Neural cell (in vitro differentiated cells): ENCODE results near the gene SPTBN1. TPM values are rescaled to one million over a fixed set of nuclear protein-coding genes. Genes with fewer than 3 reads are reported as not detected.

Experiments used
- H2AFZ ChIP-seq: fragments of 200-600, 300-800 bp; sonication (generic), shearing (Covaris generic); 2 replicates; pipeline ENCODE4 v1.6.0; 2014; ENCODE audit warnings: low read depth, mild to moderate bottlenecking, antibody characterized with exemption, low read length, moderate library complexity
- H3F3A ChIP-seq: fragments of 200-600 bp; shearing (Covaris generic); 2 replicates; pipeline ENCODE4 v1.6.1; 2016; ENCODE audit warnings: mild to moderate bottlenecking, moderate library complexity, mixed read lengths, antibody characterized with exemption, low read length; ENCODE audit not compliant: insufficient read depth, poor library complexity, severe bottlenecking
- H3K27ac ChIP-seq: fragments of 200-600, 300-800 bp; sonication (generic), shearing (Covaris generic); 2 replicates; pipeline ENCODE4 v1.5.1; 2014; ENCODE audit warnings: mild to moderate bottlenecking, low read length, moderate library complexity
- H3K27me3 ChIP-seq: fragments of 300-800, 200-600 bp; sonication (generic), shearing (Covaris generic); 2 replicates; pipeline ENCODE4 v1.6.0; 2014; ENCODE audit warnings: mild to moderate bottlenecking, low read depth, low read length, moderate library complexity; ENCODE audit not compliant: insufficient read depth
- H3K36me3 ChIP-seq: fragments of 300-800, 200-600 bp; sonication (generic), shearing (Covaris generic); 2 replicates; pipeline ENCODE4 v1.5.1; 2014; ENCODE audit warnings: mild to moderate bottlenecking, antibody characterized with exemption, low read length, moderate library complexity; ENCODE audit not compliant: insufficient read depth
- H3K4me2 ChIP-seq: fragments of 300-800, 200-600 bp; sonication (generic), shearing (Covaris generic); 2 replicates; pipeline ENCODE4 v1.6.0; 2014; ENCODE audit warnings: mild to moderate bottlenecking, low read length
- H3K4me3 ChIP-seq: fragments of 300-800, 200-600 bp; sonication (generic), shearing (Covaris generic); 2 replicates; pipeline ENCODE4 v1.5.1; 2014; ENCODE audit warnings: mild to moderate bottlenecking, low read length, moderate library complexity
- H3K79me2 ChIP-seq: fragments of 200-600 bp; shearing (Covaris generic); replicated peaks from 2 replicates; pipeline ENCODE4 v1.6.0; 2014; ENCODE audit warnings: mild to moderate bottlenecking, low read length, moderate library complexity; ENCODE audit not compliant: insufficient read depth
- H3K9ac ChIP-seq: fragments of 300-800, 200-600 bp; sonication (generic), shearing (Covaris generic); 2 replicates; pipeline ENCODE4 v1.6.1; 2016; ENCODE audit warnings: mild to moderate bottlenecking, low read length, mixed read lengths
- H3K9me2 ChIP-seq: fragments of 200-600 bp; shearing (Covaris generic); 2 replicates; pipeline ENCODE4 v1.6.1; 2016; ENCODE audit warnings: mild to moderate bottlenecking, low read length, mixed read lengths; ENCODE audit not compliant: insufficient read depth
- H3K9me3 ChIP-seq: fragments of 200-600, 300-800 bp; sonication (generic), shearing (Covaris generic); 2 replicates; pipeline ENCODE4 v1.6.1; 2016; ENCODE audit warnings: mild to moderate bottlenecking, mixed run types, low read length, moderate library complexity, mixed read lengths
- H4K20me1 ChIP-seq: fragments of 200-600 bp; shearing (Covaris generic); 2 replicates; pipeline ENCODE4 v1.6.1; 2016; ENCODE audit warnings: mild to moderate bottlenecking, mixed run types; ENCODE audit not compliant: insufficient read depth
- EP300 ChIP-seq: fragments of 450-650 bp; conservative IDR thresholded peaks from 2 replicates; pipeline ENCODE4 v1.6.1; 2014; ENCODE audit warnings: antibody characterized with exemption, mild to moderate bottlenecking, moderate library complexity; ENCODE audit not compliant: poor library complexity, severe bottlenecking
- EZH2 ChIP-seq: fragments of 200-600, 300-800 bp; shearing (Covaris generic), sonication (generic); IDR thresholded peaks from 2 replicates; pipeline ENCODE4 v1.6.1; 2014; ENCODE audit warnings: antibody characterized with exemption, low read length, borderline replicate concordance, mild to moderate bottlenecking; ENCODE audit not compliant: insufficient read depth, poor library complexity, severe bottlenecking
- MXI1 ChIP-seq: fragments of 450-650 bp; conservative IDR thresholded peaks from 2 replicates; pipeline ENCODE4 v1.6.1; 2014; ENCODE audit warnings: antibody characterized with exemption, mild to moderate bottlenecking; ENCODE audit not compliant: poor library complexity, severe bottlenecking
- POLR2AphosphoS5 ChIP-seq: IDR thresholded peaks from 2 replicates; pipeline ENCODE4 v1.6.1; 2012
- RAD21 ChIP-seq: fragments of 450-650 bp; conservative IDR thresholded peaks from 2 replicates; pipeline ENCODE4 v1.6.1; 2014; ENCODE audit warnings: antibody characterized with exemption, mild to moderate bottlenecking, moderate library complexity
- SMC3 ChIP-seq: fragments of 450-650 bp; conservative IDR thresholded peaks from 2 replicates; pipeline ENCODE4 v1.6.1; 2014; ENCODE audit warnings: antibody characterized with exemption, mild to moderate bottlenecking, moderate library complexity; ENCODE audit not compliant: poor library complexity
- TAF1 ChIP-seq: IDR thresholded peaks from 2 replicates; pipeline ENCODE4 v1.6.1; 2012; ENCODE audit warnings: low read depth
- polyA plus RNA-seq: library from polyadenylated mRNA; depleted of rRNA; stranded (reverse); fragments of >200 nt; gene quantifications from 2 replicates; pipeline ENCODE4 v1.2.3, GENCODE V29; 2014
- TF ChIP-seq, protein P1 (sequence below): fragments of 450-650 bp; IDR thresholded peaks from 2 replicates; pipeline ENCODE4 v1.5.1; 2014; ENCODE audit warnings: antibody characterized with exemption, mild to moderate bottlenecking, moderate library complexity; ENCODE audit not compliant: poor library complexity, severe bottlenecking
- TF ChIP-seq, protein P2 (sequence below): IDR thresholded peaks from 2 replicates; pipeline ENCODE4 v1.6.1; 2012; ENCODE audit warnings: borderline replicate concordance

The SPTBN1 gene
- polyA plus RNA-seq, 1 donor from 2014 or later = 92.1 TPM

GRCh38 chr2:54671010-54671409 is 214.9 kb downstream of the SPTBN1 start:
- H3K9me3 ChIP-seq = no peaks in the 10 kb centered on the region

DNA sequence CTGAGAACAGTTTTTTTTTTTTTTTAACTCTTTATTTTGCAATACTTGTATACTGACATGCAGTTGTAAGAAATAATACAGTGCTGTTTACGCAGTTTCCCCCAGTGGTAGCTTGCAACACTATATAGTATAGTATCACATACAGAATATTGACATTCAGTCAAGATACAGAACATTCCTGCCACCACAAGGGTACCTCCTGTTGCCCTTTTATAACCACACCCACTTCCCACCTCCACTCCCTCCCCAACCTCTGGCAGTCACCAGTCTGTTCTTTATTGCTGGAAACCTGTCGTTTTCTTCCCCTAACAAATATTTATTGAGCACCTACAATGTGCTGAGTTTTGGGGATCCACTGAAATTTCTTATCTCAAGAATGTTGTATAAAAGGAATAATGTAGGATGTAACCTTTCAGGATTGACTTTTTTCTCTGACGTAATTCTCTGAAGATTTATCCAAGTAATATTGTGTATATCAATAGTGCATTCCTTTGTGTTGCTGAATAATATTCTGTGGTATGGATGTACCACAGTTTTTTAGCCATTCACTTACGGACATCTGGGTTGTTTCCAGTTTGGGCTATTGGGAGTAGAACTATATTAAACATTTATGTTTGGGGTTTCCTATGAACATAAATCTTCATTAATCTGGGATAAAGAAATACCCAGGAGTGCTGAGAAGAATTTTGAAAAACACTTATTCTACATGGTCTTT is 215.9 kb downstream of the SPTBN1 start:
- H3F3A ChIP-seq = no peaks in the 10 kb centered on the region
- no peaks in the 10 kb centered on the region for H3K9me3 ChIP-seq
- H3K36me3 ChIP-seq = peaks cover 22% of the 10 kb centered on the region
- no peaks in the 10 kb centered on the region for H3K9me2 ChIP-seq
- no peaks in the 10 kb centered on the region for H3K27me3 ChIP-seq
- no peak overlapping the region for H3K27ac ChIP-seq
- no peak for TF ChIP-seq TAF1
- TF ChIP-seq SMC3 = no peak
- TF ChIP-seq, protein P1, sequence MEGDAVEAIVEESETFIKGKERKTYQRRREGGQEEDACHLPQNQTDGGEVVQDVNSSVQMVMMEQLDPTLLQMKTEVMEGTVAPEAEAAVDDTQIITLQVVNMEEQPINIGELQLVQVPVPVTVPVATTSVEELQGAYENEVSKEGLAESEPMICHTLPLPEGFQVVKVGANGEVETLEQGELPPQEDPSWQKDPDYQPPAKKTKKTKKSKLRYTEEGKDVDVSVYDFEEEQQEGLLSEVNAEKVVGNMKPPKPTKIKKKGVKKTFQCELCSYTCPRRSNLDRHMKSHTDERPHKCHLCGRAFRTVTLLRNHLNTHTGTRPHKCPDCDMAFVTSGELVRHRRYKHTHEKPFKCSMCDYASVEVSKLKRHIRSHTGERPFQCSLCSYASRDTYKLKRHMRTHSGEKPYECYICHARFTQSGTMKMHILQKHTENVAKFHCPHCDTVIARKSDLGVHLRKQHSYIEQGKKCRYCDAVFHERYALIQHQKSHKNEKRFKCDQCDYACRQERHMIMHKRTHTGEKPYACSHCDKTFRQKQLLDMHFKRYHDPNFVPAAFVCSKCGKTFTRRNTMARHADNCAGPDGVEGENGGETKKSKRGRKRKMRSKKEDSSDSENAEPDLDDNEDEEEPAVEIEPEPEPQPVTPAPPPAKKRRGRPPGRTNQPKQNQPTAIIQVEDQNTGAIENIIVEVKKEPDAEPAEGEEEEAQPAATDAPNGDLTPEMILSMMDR = no peak
- TF ChIP-seq, protein P2, sequence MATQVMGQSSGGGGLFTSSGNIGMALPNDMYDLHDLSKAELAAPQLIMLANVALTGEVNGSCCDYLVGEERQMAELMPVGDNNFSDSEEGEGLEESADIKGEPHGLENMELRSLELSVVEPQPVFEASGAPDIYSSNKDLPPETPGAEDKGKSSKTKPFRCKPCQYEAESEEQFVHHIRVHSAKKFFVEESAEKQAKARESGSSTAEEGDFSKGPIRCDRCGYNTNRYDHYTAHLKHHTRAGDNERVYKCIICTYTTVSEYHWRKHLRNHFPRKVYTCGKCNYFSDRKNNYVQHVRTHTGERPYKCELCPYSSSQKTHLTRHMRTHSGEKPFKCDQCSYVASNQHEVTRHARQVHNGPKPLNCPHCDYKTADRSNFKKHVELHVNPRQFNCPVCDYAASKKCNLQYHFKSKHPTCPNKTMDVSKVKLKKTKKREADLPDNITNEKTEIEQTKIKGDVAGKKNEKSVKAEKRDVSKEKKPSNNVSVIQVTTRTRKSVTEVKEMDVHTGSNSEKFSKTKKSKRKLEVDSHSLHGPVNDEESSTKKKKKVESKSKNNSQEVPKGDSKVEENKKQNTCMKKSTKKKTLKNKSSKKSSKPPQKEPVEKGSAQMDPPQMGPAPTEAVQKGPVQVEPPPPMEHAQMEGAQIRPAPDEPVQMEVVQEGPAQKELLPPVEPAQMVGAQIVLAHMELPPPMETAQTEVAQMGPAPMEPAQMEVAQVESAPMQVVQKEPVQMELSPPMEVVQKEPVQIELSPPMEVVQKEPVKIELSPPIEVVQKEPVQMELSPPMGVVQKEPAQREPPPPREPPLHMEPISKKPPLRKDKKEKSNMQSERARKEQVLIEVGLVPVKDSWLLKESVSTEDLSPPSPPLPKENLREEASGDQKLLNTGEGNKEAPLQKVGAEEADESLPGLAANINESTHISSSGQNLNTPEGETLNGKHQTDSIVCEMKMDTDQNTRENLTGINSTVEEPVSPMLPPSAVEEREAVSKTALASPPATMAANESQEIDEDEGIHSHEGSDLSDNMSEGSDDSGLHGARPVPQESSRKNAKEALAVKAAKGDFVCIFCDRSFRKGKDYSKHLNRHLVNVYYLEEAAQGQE = no peak
- TF ChIP-seq EP300 = no peak
- TF ChIP-seq POLR2AphosphoS5 = no peak
- TF ChIP-seq MXI1 = no peak
- no peak for TF ChIP-seq EZH2
- TF ChIP-seq RAD21 = no peak
- H3K9ac ChIP-seq = no peak overlapping the region
- H2AFZ ChIP-seq = no peak overlapping the region
- no peak overlapping the region for H3K4me2 ChIP-seq
- H4K20me1 ChIP-seq = no peaks in the 10 kb centered on the region
- no peak overlapping the region for H3K4me3 ChIP-seq
- no peaks in the 10 kb centered on the region for H3K79me2 ChIP-seq

More at GRCh38 chr2:54671010-54671409, 214.9 kb downstream of the SPTBN1 start:
- no peaks in the 10 kb centered on the region for H3K79me2 ChIP-seq
- no peak overlapping the region for H3K9ac ChIP-seq
- H3K4me2 ChIP-seq = no peak overlapping the region
- no peaks in the 10 kb centered on the region for H3K9me2 ChIP-seq
- no peak overlapping the region for H3K4me3 ChIP-seq
- H2AFZ ChIP-seq = no peak overlapping the region
- H4K20me1 ChIP-seq = no peaks in the 10 kb centered on the region
- TF ChIP-seq EP300 (no peak), SMC3 (no peak), TAF1 (no peak), POLR2AphosphoS5 (no peak), MXI1 (no peak), RAD21 (no peak), EZH2 (no peak)
- TF ChIP-seq, protein P2 = no peak
- TF ChIP-seq, protein P1 = no peak
- no peaks in the 10 kb centered on the region for H3F3A ChIP-seq
- peaks cover 29% of the 10 kb centered on the region for H3K36me3 ChIP-seq
- no peaks in the 10 kb centered on the region for H3K27me3 ChIP-seq
- H3K27ac ChIP-seq = no peak overlapping the region
